Measurements from ENCODE around the gene GRK5.
"Not testable (repeated sequence)": the region's sequence is repeated elsewhere in the genome, so short reads cannot be mapped to it uniquely, and the experiment has no call there.

The GRK5 gene

GRCh38 chr10:119455609-119456434 lies 248.5 kb downstream of the GRK5 start:
- Histone ChIP-seq H3K27me3 (ENCODE audit: control insufficient read depth, insufficient read depth, low read length) (no peaks in the 10 kb centered on the region), H3K4me1 (ENCODE audit: control insufficient read depth, insufficient read depth, low read length) (no peaks in the 10 kb centered on the region), H3K9me3 (ENCODE audit: control insufficient read depth, insufficient read depth, low read length) (no peaks in the 10 kb centered on the region), H3K36me3 (ENCODE audit: control insufficient read depth, insufficient read depth, low read length) (no peaks in the 10 kb centered on the region), H3K4me3 (ENCODE audit: low read depth, low read length) (no peak overlapping the region), H3K9ac (ENCODE audit: low read depth, low read length) (no peak overlapping the region)

- Histone ChIP-seq H3K9ac (ENCODE audit: low read depth, low read length) (no peak overlapping the region), H3K27me3 (ENCODE audit: control insufficient read depth, insufficient read depth, low read length) (no peaks in the 10 kb centered on the region), H3K4me3 (ENCODE audit: low read depth, low read length) (no peak overlapping the region), H3K9me3 (ENCODE audit: control insufficient read depth, insufficient read depth, low read length) (no peaks in the 10 kb centered on the region), H3K4me1 (ENCODE audit: control insufficient read depth, insufficient read depth, low read length) (no peaks in the 10 kb centered on the region), H3K36me3 (ENCODE audit: control insufficient read depth, insufficient read depth, low read length) (no peaks in the 10 kb centered on the region)
Observed at GRCh38 chr10:119456435-119456810, 249.1 kb downstream of the GRK5 start.

- Histone ChIP-seq H3K4me3 (ENCODE audit: low read depth, low read length) (no peak overlapping the region), H3K27me3 (ENCODE audit: control insufficient read depth, insufficient read depth, low read length) (no peaks in the 10 kb centered on the region), H3K36me3 (ENCODE audit: control insufficient read depth, insufficient read depth, low read length) (no peaks in the 10 kb centered on the region), H3K9me3 (ENCODE audit: control insufficient read depth, insufficient read depth, low read length) (no peaks in the 10 kb centered on the region), H3K9ac (ENCODE audit: low read depth, low read length) (no peak overlapping the region), H3K4me1 (ENCODE audit: control insufficient read depth, insufficient read depth, low read length) (no peaks in the 10 kb centered on the region)
Observed at GRCh38 chr10:119457966-119458766, 250.8 kb downstream of the GRK5 start.

- Histone ChIP-seq H3K36me3 (ENCODE audit: control insufficient read depth, insufficient read depth, low read length) (no peaks in the 10 kb centered on the region), H3K9me3 (ENCODE audit: control insufficient read depth, insufficient read depth, low read length) (no peaks in the 10 kb centered on the region)
Observed at GRCh38 chr10:119459681-119460340, 252.4 kb downstream of the GRK5 start.

GRCh38 chr10:119460369-119461195 lies 253.2 kb downstream of the GRK5 start:
- Histone ChIP-seq H3K9me3 (ENCODE audit: control insufficient read depth, insufficient read depth, low read length) (no peaks in the 10 kb centered on the region), H3K4me3 (ENCODE audit: low read depth, low read length) (no peak overlapping the region), H3K4me1 (ENCODE audit: control insufficient read depth, insufficient read depth, low read length) (no peaks in the 10 kb centered on the region), H3K27me3 (ENCODE audit: control insufficient read depth, insufficient read depth, low read length) (no peaks in the 10 kb centered on the region), H3K36me3 (ENCODE audit: control insufficient read depth, insufficient read depth, low read length) (no peaks in the 10 kb centered on the region), H3K9ac (ENCODE audit: low read depth, low read length) (no peak overlapping the region)

More at GRCh38 chr10:119459681-119460340, 252.4 kb downstream of the GRK5 start:
- Histone ChIP-seq H3K9ac (ENCODE audit: low read depth, low read length) (no peak overlapping the region), H3K4me1 (ENCODE audit: control insufficient read depth, insufficient read depth, low read length) (no peaks in the 10 kb centered on the region), H3K4me3 (ENCODE audit: low read depth, low read length) (no peak overlapping the region), H3K27me3 (ENCODE audit: control insufficient read depth, insufficient read depth, low read length) (no peaks in the 10 kb centered on the region)

GRCh38 chr10:119461380-119461779 lies 254.0 kb downstream of the GRK5 start:
- Histone ChIP-seq H3K36me3 (ENCODE audit: control insufficient read depth, insufficient read depth, low read length) (no peaks in the 10 kb centered on the region), H3K9me3 (ENCODE audit: control insufficient read depth, insufficient read depth, low read length) (no peaks in the 10 kb centered on the region), H3K4me1 (ENCODE audit: control insufficient read depth, insufficient read depth, low read length) (no peaks in the 10 kb centered on the region), H3K4me3 (ENCODE audit: low read depth, low read length) (no peak overlapping the region), H3K27me3 (ENCODE audit: control insufficient read depth, insufficient read depth, low read length) (no peaks in the 10 kb centered on the region), H3K9ac (ENCODE audit: low read depth, low read length) (no peak overlapping the region)

GRCh38 chr10:119461923-119462322 lies 254.6 kb downstream of the GRK5 start:
- no peak overlapping the region for H3K4me3 ChIP-seq (ENCODE audit: low read depth, low read length)
- H3K4me1 ChIP-seq (ENCODE audit: control insufficient read depth, insufficient read depth, low read length), result no peaks in the 10 kb centered on the region
- H3K9ac ChIP-seq (ENCODE audit: low read depth, low read length), result no peak overlapping the region
- no peaks in the 10 kb centered on the region for H3K9me3 ChIP-seq (ENCODE audit: control insufficient read depth, insufficient read depth, low read length)
- H3K36me3 ChIP-seq (ENCODE audit: control insufficient read depth, insufficient read depth, low read length), result no peaks in the 10 kb centered on the region
- no peaks in the 10 kb centered on the region for H3K27me3 ChIP-seq (ENCODE audit: control insufficient read depth, insufficient read depth, low read length)

- H3K9me3 ChIP-seq (ENCODE audit: control insufficient read depth, insufficient read depth, low read length), result no peaks in the 10 kb centered on the region
- H3K4me1 ChIP-seq (ENCODE audit: control insufficient read depth, insufficient read depth, low read length), result no peaks in the 10 kb centered on the region
- no peak overlapping the region for H3K9ac ChIP-seq (ENCODE audit: low read depth, low read length)
- no peak overlapping the region for H3K4me3 ChIP-seq (ENCODE audit: low read depth, low read length)
- no peaks in the 10 kb centered on the region for H3K27me3 ChIP-seq (ENCODE audit: control insufficient read depth, insufficient read depth, low read length)
- H3K36me3 ChIP-seq (ENCODE audit: control insufficient read depth, insufficient read depth, low read length), result no peaks in the 10 kb centered on the region
Observed at GRCh38 chr10:119462773-119463172, 255.4 kb downstream of the GRK5 start.

GRCh38 chr10:119463195-119463594 lies 255.8 kb downstream of the GRK5 start:
- H3K4me3 ChIP-seq (ENCODE audit: low read depth, low read length); H3K27me3 ChIP-seq (ENCODE audit: control insufficient read depth, insufficient read depth, low read length); H3K9ac ChIP-seq (ENCODE audit: low read depth, low read length); H3K9me3 ChIP-seq (ENCODE audit: control insufficient read depth, insufficient read depth, low read length); H3K4me1 ChIP-seq (ENCODE audit: control insufficient read depth, insufficient read depth, low read length); H3K36me3 ChIP-seq (ENCODE audit: control insufficient read depth, insufficient read depth, low read length): not testable (repeated sequence)

GRCh38 chr10:119465085-119465484 lies 257.7 kb downstream of the GRK5 start:
- H3K36me3 ChIP-seq (ENCODE audit: control insufficient read depth, insufficient read depth, low read length), result no peaks in the 10 kb centered on the region
- H3K27me3 ChIP-seq (ENCODE audit: control insufficient read depth, insufficient read depth, low read length), result no peaks in the 10 kb centered on the region
- H3K9me3 ChIP-seq (ENCODE audit: control insufficient read depth, insufficient read depth, low read length), result no peaks in the 10 kb centered on the region
- H3K4me1 ChIP-seq (ENCODE audit: control insufficient read depth, insufficient read depth, low read length), result no peaks in the 10 kb centered on the region
- no peak overlapping the region for H3K4me3 ChIP-seq (ENCODE audit: low read depth, low read length)
- H3K9ac ChIP-seq (ENCODE audit: low read depth, low read length), result no peak overlapping the region

- Histone ChIP-seq H3K9ac (ENCODE audit: low read depth, low read length) (no peak overlapping the region), H3K36me3 (ENCODE audit: control insufficient read depth, insufficient read depth, low read length) (no peaks in the 10 kb centered on the region), H3K9me3 (ENCODE audit: control insufficient read depth, insufficient read depth, low read length) (no peaks in the 10 kb centered on the region), H3K4me1 (ENCODE audit: control insufficient read depth, insufficient read depth, low read length) (no peaks in the 10 kb centered on the region), H3K27me3 (ENCODE audit: control insufficient read depth, insufficient read depth, low read length) (no peaks in the 10 kb centered on the region), H3K4me3 (ENCODE audit: low read depth, low read length) (no peak overlapping the region)
Observed at GRCh38 chr10:119466076-119466475, 258.7 kb downstream of the GRK5 start.
